Small intestine (tissue), 4 donors: ENCODE measurements around the gene REG4. TPM values are rescaled to one million over a fixed set of nuclear protein-coding genes. Genes with fewer than 3 reads are reported as not detected.

ENCODE experiments used
- polyA plus RNA-seq, 4 donors: library from polyadenylated mRNA; stranded (reverse) in 3 of 4; unstranded in 1 of 4; fragments of 200-250 nt in 3 of 4; fragments of 120-200 nt in 1 of 4; gene quantifications; one replicate each; pipeline versions ENCODE4 v1.2.1 to v1.2.3, GENCODE V29; 2013
- donor health status: healthy with polysubstance abuse.
- donor health status: Bipolar disorder and iron deficiency.
- donor health status: healthy.

REG4 gene
- polyA plus RNA-seq, 4 donors = 145 to 1,219 (median 254) TPM

Other genes starting within 250 kb of the REG4 start
- gene ZNF697, start 163.2 kb downstream of the REG4 start, polyA plus RNA-seq = 1 to 10 TPM; 1.3 to 8.2 (median 1.6) TPM
- 100 to 1,000 TPM in 1 of 4 donors, 10 to 100 TPM in 1, 1 to 10 TPM in 2; 1.3 to 205 (median 39.2) TPM for gene PHGDH, start 99.5 kb downstream of the REG4 start, polyA plus RNA-seq
- gene HMGCS2, start 42.6 kb downstream of the REG4 start, polyA plus RNA-seq = 10 to 100 TPM in 3 of 4 donors, 1 to 10 TPM in 1; 8.3 to 80.4 (median 25.4) TPM
- gene ADAM30, start 85.1 kb upstream of the REG4 start, polyA plus RNA-seq = not detected